Regular cardiac myocyte (primary cell): Measurements from ENCODE around the gene INSM1. TPM values are rescaled to one million over a fixed set of nuclear protein-coding genes. Genes with fewer than 3 reads are reported as not detected.

Source experiments
- total RNA-seq: library from RNA; depleted of rRNA; stranded (reverse); fragments of >200 nt; gene quantifications from 2 replicates; pipeline ENCODE4 v1.2.3, GENCODE V29; 2014

Gene INSM1, protein sequence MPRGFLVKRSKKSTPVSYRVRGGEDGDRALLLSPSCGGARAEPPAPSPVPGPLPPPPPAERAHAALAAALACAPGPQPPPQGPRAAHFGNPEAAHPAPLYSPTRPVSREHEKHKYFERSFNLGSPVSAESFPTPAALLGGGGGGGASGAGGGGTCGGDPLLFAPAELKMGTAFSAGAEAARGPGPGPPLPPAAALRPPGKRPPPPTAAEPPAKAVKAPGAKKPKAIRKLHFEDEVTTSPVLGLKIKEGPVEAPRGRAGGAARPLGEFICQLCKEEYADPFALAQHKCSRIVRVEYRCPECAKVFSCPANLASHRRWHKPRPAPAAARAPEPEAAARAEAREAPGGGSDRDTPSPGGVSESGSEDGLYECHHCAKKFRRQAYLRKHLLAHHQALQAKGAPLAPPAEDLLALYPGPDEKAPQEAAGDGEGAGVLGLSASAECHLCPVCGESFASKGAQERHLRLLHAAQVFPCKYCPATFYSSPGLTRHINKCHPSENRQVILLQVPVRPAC
- total RNA-seq, result not detected in 2 replicates

DNA sequence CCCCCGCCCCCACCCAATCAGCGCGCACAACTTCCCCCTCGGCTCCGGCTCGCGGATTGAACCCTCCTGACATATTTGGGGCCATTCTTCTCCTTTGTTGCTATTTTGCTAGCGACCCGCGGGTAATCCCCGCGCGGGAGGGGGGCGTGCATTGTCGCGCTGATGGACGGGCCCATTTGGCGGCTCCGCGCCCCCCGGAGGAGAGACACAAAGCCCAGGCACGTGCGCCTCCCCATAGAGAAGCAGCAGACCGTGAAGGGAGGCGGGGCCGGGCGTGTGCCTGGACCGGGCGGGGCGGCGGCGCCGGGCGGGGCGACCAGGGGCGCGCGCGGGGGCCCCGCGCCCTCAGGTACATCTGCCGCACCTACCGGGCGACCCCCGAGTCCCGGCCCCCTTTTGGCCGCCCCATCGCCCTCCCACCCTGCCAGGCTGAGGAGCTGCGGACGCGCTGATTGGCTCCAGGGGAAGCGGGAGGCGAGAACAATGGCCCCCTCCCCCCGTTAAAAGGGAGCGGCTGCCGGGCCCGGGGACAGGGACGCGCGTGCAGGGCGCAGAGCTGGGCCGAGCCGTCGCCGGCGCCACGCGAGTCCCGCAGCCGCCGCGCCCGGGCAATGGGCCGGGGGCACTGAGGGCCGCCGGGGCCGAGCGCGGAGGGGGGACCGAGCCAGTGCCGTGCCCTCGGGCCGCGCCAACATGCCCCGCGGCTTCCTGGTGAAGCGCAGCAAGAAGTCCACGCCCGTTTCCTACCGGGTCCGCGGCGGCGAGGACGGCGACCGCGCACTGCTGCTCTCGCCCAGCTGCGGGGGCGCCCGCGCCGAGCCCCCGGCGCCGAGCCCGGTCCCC, at the start of gene INSM1:
INSM1 (plus strand) TSS at position 530 of the 843 bp plus-strand sequence; CDS start at position 694, 164 bp downstream.

